ENCODE measurements around the gene RAI14.
A peak's percentile ranks its signal among the peaks of the same experiment; 100 is the strongest.

Gene RAI14

DNA sequence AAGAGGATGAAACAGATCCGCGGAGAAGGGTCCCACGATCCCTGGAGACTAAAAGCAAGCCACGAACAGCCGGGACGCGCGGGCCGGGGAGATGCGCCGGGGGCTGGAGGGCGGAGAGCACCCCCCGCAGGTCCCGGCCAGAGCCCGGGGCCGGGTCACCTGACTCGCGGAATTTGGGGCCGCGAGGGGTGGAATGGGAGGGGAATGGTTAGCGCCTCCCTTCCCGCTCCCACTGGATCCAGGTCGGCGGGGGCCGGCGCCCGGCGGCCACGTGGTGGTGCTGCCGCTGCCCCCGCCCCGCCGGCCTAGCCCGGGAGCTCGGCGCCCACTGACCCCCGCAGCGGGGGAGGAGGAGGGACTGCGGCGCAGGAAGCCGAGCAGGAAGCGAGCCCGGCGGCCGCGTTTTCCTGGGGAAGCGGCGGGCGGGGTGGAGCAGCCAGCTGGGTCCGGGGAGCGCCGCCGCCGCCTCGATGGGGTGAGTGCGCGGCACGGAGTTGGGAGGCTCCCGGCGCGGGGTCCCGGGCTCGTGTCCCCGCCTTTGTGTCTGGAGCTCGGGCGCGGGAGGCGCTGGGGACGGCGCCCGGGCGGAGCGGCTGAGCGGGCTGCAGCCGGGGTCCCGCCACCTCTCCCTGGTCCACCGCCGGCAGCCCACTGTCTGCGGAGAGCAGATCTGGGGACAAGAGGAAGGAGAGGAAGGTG lies at the start of gene RAI14:
TSS of gene RAI14 (plus strand) at position 328 of the 699 bp plus-strand sequence. CDS start 30,592 bp downstream, outside the sequence.
- H3K9me3 ChIP-seq (ENCODE audit: control insufficient read depth, insufficient read depth, low read length) = no peaks in the 10 kb centered on the region
- no peaks in the 10 kb centered on the region for H3K27me3 ChIP-seq (ENCODE audit: control insufficient read depth, insufficient read depth, low read length)
- peak within 1 kb of the TSS; percentile 91 for H3K9ac ChIP-seq (ENCODE audit: low read depth, low read length)
- H3K36me3 ChIP-seq (ENCODE audit: control insufficient read depth, insufficient read depth, low read length) = no peaks in the 10 kb centered on the region
- peaks cover 22% of the 10 kb centered on the region for H3K4me1 ChIP-seq (ENCODE audit: control insufficient read depth, insufficient read depth, low read length)
- peak within 1 kb of the TSS; percentile 71 for H3K4me3 ChIP-seq (ENCODE audit: low read depth, low read length)

DNA sequence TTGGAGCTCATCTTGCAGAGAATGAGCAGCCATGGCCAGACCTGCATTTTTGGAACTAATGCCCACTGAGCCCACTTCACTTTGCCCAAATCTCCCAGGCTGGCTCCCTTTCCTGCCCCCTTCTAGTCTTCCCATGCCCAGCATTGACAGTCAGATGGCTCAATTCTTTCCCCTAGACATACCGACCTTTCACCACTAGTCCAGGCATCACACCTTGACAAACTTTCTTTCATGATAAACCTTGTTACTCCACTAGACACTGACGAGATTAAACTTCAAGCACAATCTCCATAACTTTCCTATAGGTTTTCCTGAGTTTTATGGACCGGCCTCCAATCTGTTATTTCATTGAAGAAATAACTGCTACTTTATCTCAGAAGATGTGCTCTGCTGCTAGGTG lies 47.8 kb upstream of the RAI14 start:
- no peaks in the 10 kb centered on the region for H3K36me3 ChIP-seq (ENCODE audit: control insufficient read depth, insufficient read depth, low read length)
- no peaks in the 10 kb centered on the region for H3K9me3 ChIP-seq (ENCODE audit: control insufficient read depth, insufficient read depth, low read length)
- no peaks in the 10 kb centered on the region for H3K27me3 ChIP-seq (ENCODE audit: control insufficient read depth, insufficient read depth, low read length)
- peaks cover 9% of the 10 kb centered on the region for H3K4me1 ChIP-seq (ENCODE audit: control insufficient read depth, insufficient read depth, low read length)
- H3K4me3 ChIP-seq (ENCODE audit: low read depth, low read length) = no peak overlapping the region
- no peak overlapping the region for H3K9ac ChIP-seq (ENCODE audit: low read depth, low read length)

DNA sequence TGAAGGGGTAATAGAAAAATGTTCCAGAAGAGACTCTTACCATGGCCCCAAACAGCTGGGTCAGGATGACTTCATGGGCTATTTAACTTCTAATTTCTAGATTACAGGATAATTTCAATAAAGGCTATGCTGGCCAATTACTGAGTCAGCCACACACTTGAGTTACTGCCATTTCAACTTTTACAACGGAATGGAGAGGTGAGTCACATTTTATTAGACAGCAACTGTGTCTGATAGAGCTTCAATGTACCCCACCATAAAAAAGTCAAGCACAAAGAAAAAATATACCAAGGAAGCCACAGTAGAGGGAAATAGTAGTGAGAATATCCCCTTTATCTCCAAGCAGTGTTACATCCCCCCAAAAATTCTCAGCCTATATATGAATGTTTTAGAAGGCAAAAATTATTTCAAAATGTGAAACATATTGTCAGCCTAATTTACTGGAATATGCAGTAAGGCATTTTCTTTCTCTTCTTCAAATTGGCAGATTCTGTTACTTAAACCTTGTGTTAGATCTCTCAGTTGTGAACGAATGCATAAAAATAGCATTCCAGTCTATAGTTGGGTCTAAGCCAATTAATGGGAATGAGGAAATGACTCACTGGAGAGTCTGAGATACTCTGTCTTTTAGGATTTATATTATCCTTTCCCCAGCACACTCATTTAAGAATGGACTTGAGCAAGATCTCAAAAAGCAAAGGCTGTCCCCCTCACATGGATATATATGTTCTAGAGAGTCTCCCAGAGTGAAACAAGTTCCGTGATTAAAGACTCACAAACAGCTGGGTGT lies 47.1 kb upstream of the RAI14 start:
- Histone ChIP-seq H3K4me3 (ENCODE audit: low read depth, low read length) (no peak overlapping the region), H3K9me3 (ENCODE audit: control insufficient read depth, insufficient read depth, low read length) (no peaks in the 10 kb centered on the region), H3K36me3 (ENCODE audit: control insufficient read depth, insufficient read depth, low read length) (no peaks in the 10 kb centered on the region), H3K4me1 (ENCODE audit: control insufficient read depth, insufficient read depth, low read length) (peaks cover 9% of the 10 kb centered on the region), H3K27me3 (ENCODE audit: control insufficient read depth, insufficient read depth, low read length) (no peaks in the 10 kb centered on the region), H3K9ac (ENCODE audit: low read depth, low read length) (no peak overlapping the region)

DNA sequence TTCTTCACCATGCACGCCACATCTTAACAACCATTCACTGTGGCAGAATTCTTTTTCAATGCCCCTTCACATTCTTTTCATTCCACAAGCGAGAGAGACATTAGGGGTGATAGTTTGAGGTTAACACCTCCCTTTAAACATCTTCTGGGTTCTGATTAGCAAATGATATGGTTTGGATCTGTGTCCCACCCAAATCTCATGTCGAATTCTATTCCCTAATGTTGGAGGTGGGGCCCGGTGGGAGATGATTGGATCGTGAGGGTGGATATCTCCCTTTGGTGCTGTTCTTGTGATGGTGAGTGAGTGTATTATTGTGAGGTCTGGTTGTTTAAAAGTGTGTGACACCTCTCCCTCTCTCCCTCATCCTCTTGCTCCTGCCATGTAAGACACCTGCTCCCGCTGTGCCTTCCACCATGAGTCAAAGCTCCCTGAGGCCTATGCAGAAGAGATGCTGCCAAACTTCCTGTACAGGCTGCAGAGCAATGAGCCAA lies 46.1 kb upstream of the RAI14 start:
- no peak overlapping the region for H3K4me3 ChIP-seq (ENCODE audit: low read depth, low read length)
- no peaks in the 10 kb centered on the region for H3K27me3 ChIP-seq (ENCODE audit: control insufficient read depth, insufficient read depth, low read length)
- H3K36me3 ChIP-seq (ENCODE audit: control insufficient read depth, insufficient read depth, low read length) = no peaks in the 10 kb centered on the region
- H3K9me3 ChIP-seq (ENCODE audit: control insufficient read depth, insufficient read depth, low read length) = no peaks in the 10 kb centered on the region
- H3K9ac ChIP-seq (ENCODE audit: low read depth, low read length) = no peak overlapping the region
- H3K4me1 ChIP-seq (ENCODE audit: control insufficient read depth, insufficient read depth, low read length) = peaks cover 9% of the 10 kb centered on the region

DNA sequence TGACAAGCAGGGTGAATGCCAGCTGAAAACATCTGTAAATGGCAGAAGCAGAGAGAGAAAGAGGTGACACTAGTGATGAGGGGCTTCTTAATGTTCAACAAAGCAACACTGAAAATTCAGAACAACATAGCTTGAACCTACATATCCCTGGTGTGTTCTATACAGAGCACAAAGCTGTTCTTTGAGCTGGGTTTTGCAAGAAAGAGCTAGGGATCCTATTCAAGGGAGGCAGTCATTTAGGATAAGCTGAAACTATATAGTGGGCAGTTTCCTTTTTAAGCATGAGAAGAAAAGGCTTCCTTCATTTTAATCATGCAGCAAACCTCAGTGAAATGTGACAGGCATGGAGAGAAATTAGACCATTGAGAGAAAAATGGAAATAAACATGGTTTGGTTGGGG lies 45.6 kb upstream of the RAI14 start:
- no peak overlapping the region for H3K4me3 ChIP-seq (ENCODE audit: low read depth, low read length)
- no peaks in the 10 kb centered on the region for H3K36me3 ChIP-seq (ENCODE audit: control insufficient read depth, insufficient read depth, low read length)
- H3K4me1 ChIP-seq (ENCODE audit: control insufficient read depth, insufficient read depth, low read length) = peaks cover 9% of the 10 kb centered on the region
- H3K27me3 ChIP-seq (ENCODE audit: control insufficient read depth, insufficient read depth, low read length) = no peaks in the 10 kb centered on the region
- H3K9me3 ChIP-seq (ENCODE audit: control insufficient read depth, insufficient read depth, low read length) = no peaks in the 10 kb centered on the region
- H3K9ac ChIP-seq (ENCODE audit: low read depth, low read length) = no peak overlapping the region

DNA sequence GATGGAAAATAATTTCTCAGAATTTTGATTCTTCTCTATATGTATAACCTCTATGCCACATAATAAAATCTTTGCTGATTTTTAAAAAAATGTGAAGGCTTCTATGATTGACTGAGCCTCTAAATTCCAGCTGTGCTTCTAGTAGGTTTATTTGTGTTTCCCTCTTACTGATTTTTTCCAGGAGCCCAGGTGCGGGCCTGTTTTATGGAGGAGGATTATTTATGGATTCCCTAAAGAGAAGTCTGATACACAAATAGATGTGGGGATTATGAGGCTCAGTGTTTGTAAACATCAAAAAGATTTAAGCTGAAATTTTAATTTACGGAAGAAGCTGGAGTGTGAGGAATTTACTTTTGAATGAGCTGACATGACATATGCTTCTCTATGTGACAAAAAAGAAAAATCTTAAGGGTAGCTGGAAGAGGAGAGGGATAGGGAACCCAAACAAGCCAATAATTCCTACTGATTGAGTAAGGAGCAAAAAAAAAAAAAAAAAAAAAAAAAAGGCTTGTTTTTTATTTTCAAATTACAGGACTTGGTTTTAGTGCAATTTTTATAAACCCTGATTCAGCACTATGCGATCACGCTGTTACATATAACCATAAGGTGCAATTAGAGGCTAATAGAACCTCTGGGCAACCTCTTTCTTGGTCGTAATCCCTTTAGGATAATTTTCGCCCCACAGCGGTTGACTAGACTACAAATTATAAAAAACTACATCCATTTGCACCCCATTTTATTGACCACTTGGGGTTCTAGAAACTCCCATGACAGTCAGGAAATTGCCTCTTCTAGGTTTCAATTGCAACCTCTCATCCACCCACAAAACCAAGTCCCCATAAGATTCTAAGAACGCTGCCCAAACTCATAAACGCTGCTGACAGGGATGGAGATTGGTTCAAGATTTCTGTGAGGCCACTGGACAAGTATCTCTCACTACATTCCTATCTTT lies 44.4 kb upstream of the RAI14 start:
- no peaks in the 10 kb centered on the region for H3K36me3 ChIP-seq (ENCODE audit: control insufficient read depth, insufficient read depth, low read length)
- no peaks in the 10 kb centered on the region for H3K9me3 ChIP-seq (ENCODE audit: control insufficient read depth, insufficient read depth, low read length)
- H3K27me3 ChIP-seq (ENCODE audit: control insufficient read depth, insufficient read depth, low read length) = no peaks in the 10 kb centered on the region
- H3K4me1 ChIP-seq (ENCODE audit: control insufficient read depth, insufficient read depth, low read length) = peaks cover 9% of the 10 kb centered on the region
- H3K9ac ChIP-seq (ENCODE audit: low read depth, low read length) = no peak overlapping the region
- no peak overlapping the region for H3K4me3 ChIP-seq (ENCODE audit: low read depth, low read length)

DNA sequence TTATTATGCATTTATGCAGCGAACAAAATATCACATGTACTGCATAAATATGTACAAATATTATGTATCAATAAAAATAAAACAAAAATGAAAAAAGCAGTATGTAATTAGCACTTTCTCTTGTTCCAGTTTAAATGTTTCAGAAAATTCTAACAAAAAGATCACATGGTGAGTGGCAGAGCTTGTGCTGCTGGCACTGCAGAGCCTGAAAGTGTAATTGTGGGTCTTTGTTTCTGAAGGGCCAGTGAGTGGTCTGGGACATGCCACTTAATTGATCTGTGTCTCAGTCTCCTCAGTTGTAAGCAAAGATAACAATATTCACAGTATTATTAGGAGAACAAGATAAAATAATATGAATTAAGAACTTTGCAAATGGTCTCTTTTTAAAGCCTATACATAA lies 39.5 kb upstream of the RAI14 start:
- no peak overlapping the region for H3K4me3 ChIP-seq (ENCODE audit: low read depth, low read length)
- no peaks in the 10 kb centered on the region for H3K36me3 ChIP-seq (ENCODE audit: control insufficient read depth, insufficient read depth, low read length)
- no peak overlapping the region for H3K9ac ChIP-seq (ENCODE audit: low read depth, low read length)
- H3K4me1 ChIP-seq (ENCODE audit: control insufficient read depth, insufficient read depth, low read length) = no peaks in the 10 kb centered on the region
- H3K9me3 ChIP-seq (ENCODE audit: control insufficient read depth, insufficient read depth, low read length) = no peaks in the 10 kb centered on the region
- H3K27me3 ChIP-seq (ENCODE audit: control insufficient read depth, insufficient read depth, low read length) = no peaks in the 10 kb centered on the region

DNA sequence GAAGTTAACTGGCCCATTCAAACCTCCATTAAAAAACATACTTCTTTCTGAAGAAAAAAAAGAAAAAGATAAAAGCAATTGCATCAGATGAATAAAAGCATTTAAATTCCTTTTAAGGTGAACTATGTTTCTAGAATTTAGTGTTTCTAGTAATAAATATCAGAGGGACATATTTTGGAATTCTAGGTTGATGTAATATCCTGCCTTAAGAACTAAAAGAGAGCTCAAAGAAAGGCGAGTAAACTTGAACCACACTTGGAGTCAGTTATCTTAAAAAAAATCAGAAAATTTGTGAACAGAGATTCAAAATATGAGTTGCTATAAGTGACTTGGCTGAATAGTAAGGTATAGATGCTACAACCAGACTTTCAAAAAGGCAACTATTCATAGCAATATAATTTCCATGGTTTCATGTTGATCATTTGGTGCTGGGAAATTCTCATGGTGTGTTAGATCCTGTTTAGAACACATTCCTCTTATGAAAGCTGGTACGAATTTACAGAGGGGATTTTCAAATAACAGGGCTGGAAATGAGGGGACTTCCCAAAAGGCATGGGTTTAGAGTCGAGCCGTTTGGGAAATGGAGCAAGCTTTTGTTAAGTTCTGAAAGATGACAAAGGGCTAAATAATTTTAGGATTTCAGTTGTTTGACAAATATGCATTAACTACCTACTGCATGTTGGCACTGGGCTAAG lies 37.6 kb upstream of the RAI14 start:
- H3K4me3 ChIP-seq (ENCODE audit: low read depth, low read length) = no peak overlapping the region
- H3K27me3 ChIP-seq (ENCODE audit: control insufficient read depth, insufficient read depth, low read length) = no peaks in the 10 kb centered on the region
- no peaks in the 10 kb centered on the region for H3K36me3 ChIP-seq (ENCODE audit: control insufficient read depth, insufficient read depth, low read length)
- H3K9ac ChIP-seq (ENCODE audit: low read depth, low read length) = no peak overlapping the region
- H3K9me3 ChIP-seq (ENCODE audit: control insufficient read depth, insufficient read depth, low read length) = no peaks in the 10 kb centered on the region
- no peaks in the 10 kb centered on the region for H3K4me1 ChIP-seq (ENCODE audit: control insufficient read depth, insufficient read depth, low read length)

DNA sequence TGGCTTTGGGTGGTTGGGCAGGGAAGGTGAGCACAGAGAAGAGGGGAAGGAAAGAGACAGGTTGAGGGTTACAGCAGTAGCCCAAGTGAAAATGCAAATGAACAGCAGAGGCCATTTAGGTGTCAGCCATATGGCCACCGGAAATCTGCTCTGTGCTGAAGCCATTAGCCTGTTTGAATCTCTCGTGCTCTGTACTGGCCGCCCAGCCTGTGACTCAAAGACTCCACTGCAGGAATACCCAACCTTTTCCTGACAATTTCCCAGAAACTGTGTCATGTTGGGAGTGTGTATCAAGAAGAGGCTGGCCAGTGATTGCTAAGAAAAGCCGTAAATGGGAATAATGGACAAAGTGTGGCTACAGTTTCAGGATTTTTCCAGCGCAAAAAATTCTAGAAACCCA lies 35.9 kb upstream of the RAI14 start:
- H3K4me3 ChIP-seq (ENCODE audit: low read depth, low read length) = no peak overlapping the region
- no peaks in the 10 kb centered on the region for H3K4me1 ChIP-seq (ENCODE audit: control insufficient read depth, insufficient read depth, low read length)
- no peaks in the 10 kb centered on the region for H3K9me3 ChIP-seq (ENCODE audit: control insufficient read depth, insufficient read depth, low read length)
- H3K36me3 ChIP-seq (ENCODE audit: control insufficient read depth, insufficient read depth, low read length) = no peaks in the 10 kb centered on the region
- H3K9ac ChIP-seq (ENCODE audit: low read depth, low read length) = no peak overlapping the region
- H3K27me3 ChIP-seq (ENCODE audit: control insufficient read depth, insufficient read depth, low read length) = no peaks in the 10 kb centered on the region

DNA sequence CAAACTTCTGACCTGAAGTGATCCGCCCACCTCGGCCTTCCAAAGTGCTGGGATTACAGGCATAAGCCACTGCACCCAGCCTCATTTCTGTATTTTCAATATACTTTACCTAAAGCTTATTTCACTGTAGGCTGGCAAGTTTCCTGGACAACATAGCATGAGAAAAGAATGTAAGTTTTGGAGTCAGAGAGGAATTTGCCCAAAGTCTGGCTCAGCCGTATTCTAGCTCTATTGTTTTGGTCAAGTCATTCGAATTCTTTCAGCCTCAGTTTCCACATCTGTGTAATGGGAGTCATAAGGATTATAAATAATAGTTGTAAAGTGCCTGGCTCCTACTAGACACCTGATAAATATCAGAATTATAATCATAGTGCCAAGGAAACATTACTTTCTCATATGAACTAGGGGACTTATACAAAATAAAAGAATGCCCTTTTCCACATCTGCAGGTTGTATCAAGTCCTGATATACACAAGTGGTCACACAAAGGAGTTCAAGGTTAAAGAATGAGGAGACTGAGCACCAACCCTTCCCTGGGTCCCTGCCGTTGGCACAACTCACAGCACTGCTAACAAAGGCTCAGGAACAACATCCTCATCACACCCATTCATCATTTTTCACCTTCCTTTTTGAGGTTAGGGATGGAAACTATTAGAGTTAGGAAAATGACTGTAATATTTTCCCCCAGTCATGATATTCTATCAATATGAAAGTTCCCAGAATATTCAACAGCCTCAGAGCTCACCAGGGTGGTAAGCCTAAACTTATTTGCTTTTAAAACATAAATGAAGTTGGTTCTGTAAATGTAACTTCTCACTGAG lies 34.6 kb upstream of the RAI14 start:
- Histone ChIP-seq H3K4me3 (ENCODE audit: low read depth, low read length) (no peak overlapping the region), H3K27me3 (ENCODE audit: control insufficient read depth, insufficient read depth, low read length) (no peaks in the 10 kb centered on the region), H3K9me3 (ENCODE audit: control insufficient read depth, insufficient read depth, low read length) (no peaks in the 10 kb centered on the region), H3K36me3 (ENCODE audit: control insufficient read depth, insufficient read depth, low read length) (no peaks in the 10 kb centered on the region), H3K4me1 (ENCODE audit: control insufficient read depth, insufficient read depth, low read length) (no peaks in the 10 kb centered on the region), H3K9ac (ENCODE audit: low read depth, low read length) (no peak overlapping the region)

Data from iPS-15b (cell line).